Mammary epithelial cell (primary cell): ENCODE data around the gene RBM20.

Experiments
- EZH2 ChIP-seq: IDR thresholded peaks from 2 replicates; pipeline ENCODE4 v1.6.1; 2012; ENCODE audit warnings: low read length, inconsistent platforms, borderline replicate concordance
- TF ChIP-seq, protein P1 (sequence below), 2 donors: IDR thresholded peaks in 1 of 2; conservative IDR thresholded peaks in 1 of 2; 2 replicates each; pipeline ENCODE4 v1.5.1; 2011 to 2012; ENCODE audit warnings: inconsistent platforms in 2 of 2, low read length in 2 of 2, mild to moderate bottlenecking in 2 of 2, control low read depth in 1 of 2, low read depth in 1 of 2; ENCODE audit not compliant: insufficient read depth in 1 of 2; ENCODE audit errors: extremely low read depth in 1 of 2

DNA sequence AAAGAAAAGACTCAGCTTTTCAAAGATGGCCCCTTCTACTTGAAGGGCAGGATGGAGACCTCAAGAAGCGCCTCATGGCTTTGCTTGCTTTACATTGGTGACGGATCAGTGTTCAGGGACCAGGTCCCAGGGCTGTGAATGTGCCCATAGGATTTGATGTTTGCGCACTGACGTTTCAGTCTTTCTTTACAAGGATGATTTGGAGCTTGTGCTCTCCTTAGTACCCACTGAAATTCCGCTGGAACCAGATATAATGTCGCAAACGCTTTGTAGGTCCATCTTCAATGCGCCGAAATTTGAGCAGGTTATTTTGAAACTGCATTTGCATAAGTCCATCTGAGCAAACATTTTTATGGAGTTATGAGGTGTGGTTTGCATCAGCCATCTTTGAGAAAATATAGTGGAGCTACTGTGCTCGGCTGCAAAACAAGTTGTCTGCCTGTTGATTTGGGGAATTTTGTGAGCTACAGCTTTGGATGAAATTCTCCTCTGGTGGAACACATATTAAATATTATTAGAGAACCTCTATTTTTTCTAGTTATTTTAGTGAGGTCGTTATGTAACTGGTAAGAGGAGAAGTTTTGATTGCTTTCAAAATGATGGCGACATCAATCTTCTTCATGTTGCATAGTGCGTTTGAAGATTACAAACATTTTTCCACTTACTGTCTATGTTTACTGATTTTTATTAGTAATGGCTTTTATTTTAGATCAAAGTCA, 2.4 kb downstream of the RBM20 start:
- TF ChIP-seq EZH2 = no peak
- TF ChIP-seq, protein P1, sequence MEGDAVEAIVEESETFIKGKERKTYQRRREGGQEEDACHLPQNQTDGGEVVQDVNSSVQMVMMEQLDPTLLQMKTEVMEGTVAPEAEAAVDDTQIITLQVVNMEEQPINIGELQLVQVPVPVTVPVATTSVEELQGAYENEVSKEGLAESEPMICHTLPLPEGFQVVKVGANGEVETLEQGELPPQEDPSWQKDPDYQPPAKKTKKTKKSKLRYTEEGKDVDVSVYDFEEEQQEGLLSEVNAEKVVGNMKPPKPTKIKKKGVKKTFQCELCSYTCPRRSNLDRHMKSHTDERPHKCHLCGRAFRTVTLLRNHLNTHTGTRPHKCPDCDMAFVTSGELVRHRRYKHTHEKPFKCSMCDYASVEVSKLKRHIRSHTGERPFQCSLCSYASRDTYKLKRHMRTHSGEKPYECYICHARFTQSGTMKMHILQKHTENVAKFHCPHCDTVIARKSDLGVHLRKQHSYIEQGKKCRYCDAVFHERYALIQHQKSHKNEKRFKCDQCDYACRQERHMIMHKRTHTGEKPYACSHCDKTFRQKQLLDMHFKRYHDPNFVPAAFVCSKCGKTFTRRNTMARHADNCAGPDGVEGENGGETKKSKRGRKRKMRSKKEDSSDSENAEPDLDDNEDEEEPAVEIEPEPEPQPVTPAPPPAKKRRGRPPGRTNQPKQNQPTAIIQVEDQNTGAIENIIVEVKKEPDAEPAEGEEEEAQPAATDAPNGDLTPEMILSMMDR (conservative IDR thresholded peaks at IDR 0.05 in 1 of 2, IDR thresholded peaks at IDR 0.05 in 1 of 2; ENCODE audit: extremely low read depth in 1 of 2, insufficient read depth in 1 of 2, low read depth in 1 of 2, low read length in 2 of 2) = no peak
